Gastroesophageal sphincter (tissue), 3 donors: Measurements from ENCODE around the gene DNAH8.

Experiments used
- CTCF ChIP-seq, 4 experiments: fragments of 200-600 bp in 2 of 4; fragments of 450-650 bp in 2 of 4; sonication (generic) in 1 of 4; IDR thresholded peaks; one replicate each; pipeline ENCODE4 v1.5.1; 2017 to 2019; ENCODE audit warnings: antibody characterized with exemption in 4 of 4, mild to moderate bottlenecking in 2 of 4, moderate library complexity in 2 of 4
- POLR2A ChIP-seq, 2 donors: fragments of 450-650 bp; IDR thresholded peaks; one replicate each; pipeline ENCODE4 v1.6.1; 2017; ENCODE audit warnings: antibody characterized with exemption in 2 of 2, mild to moderate bottlenecking in 2 of 2, moderate library complexity in 1 of 2

GRCh38 chr6:39060467-39061160 is 345.5 kb downstream of the DNAH8 start:
- TF ChIP-seq CTCF (IDR thresholded peaks at IDR 0.05) (no peak), POLR2A (IDR thresholded peaks at IDR 0.05) (no peak)
